ENCODE results near the gene C16orf74. TPM values are rescaled to one million over a fixed set of nuclear protein-coding genes. Genes with fewer than 3 reads are reported as not detected.

C16orf74 gene
- polyA plus RNA-seq, 1 experiment: 3.2 TPM

DNA sequence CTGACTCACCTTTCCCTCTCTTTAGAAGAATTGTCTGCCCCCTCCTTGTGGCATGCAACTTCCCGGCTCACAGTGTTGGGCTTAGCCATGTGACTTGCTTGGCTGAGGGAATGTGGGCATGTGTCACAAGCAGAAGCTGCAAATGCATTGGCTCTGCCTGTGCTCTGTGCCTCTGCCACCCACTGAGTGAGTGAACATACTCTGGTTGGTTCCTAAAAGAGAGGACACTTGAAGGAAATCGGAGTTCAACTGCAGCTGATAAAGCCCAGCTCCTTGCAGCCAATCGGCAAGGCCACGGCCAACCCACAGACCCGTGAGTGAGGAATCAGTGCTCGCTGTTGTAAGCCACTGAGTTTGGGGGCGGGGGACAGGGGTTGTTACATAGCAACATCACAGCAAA lies 51.3 kb downstream of the C16orf74 start:
- H3K9me3 ChIP-seq (ENCODE audit: control insufficient read depth, insufficient read depth, low read length): no peaks in the 10 kb centered on the region; the same call in 1 of the 2 replicates
- ChIA-PET CTCF (interaction anchor here (1.8 kb wide), 1 partner anchor 19 kb away, joined by 4 read pairs; no protein-coding TSS in a partner anchor), POLR2A (interaction anchor here (0.6 kb wide), 1 partner anchor 38 kb away, joined by 4 read pairs; no protein-coding TSS in a partner anchor)
- no peak overlapping the region for H3K4me3 ChIP-seq (ENCODE audit: low read depth, low read length)
- no peak overlapping the region for H3K27ac ChIP-seq (ENCODE audit: low read depth, low read length)
- DNase-seq (ENCODE audit: low read depth, low spot score): no peak
- TF ChIP-seq, protein P1, sequence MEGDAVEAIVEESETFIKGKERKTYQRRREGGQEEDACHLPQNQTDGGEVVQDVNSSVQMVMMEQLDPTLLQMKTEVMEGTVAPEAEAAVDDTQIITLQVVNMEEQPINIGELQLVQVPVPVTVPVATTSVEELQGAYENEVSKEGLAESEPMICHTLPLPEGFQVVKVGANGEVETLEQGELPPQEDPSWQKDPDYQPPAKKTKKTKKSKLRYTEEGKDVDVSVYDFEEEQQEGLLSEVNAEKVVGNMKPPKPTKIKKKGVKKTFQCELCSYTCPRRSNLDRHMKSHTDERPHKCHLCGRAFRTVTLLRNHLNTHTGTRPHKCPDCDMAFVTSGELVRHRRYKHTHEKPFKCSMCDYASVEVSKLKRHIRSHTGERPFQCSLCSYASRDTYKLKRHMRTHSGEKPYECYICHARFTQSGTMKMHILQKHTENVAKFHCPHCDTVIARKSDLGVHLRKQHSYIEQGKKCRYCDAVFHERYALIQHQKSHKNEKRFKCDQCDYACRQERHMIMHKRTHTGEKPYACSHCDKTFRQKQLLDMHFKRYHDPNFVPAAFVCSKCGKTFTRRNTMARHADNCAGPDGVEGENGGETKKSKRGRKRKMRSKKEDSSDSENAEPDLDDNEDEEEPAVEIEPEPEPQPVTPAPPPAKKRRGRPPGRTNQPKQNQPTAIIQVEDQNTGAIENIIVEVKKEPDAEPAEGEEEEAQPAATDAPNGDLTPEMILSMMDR (IDR thresholded peaks at IDR 0.05; ENCODE audit: low read depth, low read length): no peak
- peaks cover 20% of the 10 kb centered on the region for H3K27me3 ChIP-seq (ENCODE audit: control insufficient read depth, insufficient read depth, low read length)

DNA sequence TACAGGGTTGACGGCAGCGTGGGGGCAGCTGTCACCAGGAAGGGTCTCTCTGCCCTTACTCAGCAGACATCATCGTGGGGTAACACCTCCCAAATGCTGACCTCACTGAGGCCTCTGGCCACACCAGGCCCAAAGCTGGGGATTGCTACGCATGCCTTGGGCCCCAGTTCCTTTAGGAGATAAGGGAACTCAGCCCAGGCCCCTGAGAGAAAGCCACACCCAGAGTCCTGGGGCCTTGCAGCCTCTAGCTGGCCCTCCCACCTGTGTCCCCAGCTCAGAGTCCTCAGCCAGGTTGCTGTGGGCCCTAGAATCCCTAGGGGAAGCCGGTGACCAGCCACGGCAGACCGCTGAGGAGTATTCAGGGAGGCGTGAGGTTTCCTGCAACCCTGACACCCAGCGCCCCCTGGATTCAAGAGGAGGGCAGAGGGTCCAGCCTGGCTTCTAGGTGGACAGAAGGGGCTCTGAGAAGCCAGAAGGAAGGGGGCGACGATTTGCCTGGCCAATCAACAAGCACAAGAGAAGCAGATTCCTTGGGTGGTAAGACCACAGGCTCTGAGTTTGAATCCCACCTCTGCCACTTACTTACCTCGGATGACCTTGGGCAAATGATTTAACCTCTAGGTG lies 51.8 kb downstream of the C16orf74 start:
- Histone ChIP-seq H3K9me3 (ENCODE audit: control insufficient read depth, insufficient read depth, low read length) (no peaks in the 10 kb centered on the region; the same call in 1 of the 2 replicates), H3K27ac (ENCODE audit: low read depth, low read length) (no peak overlapping the region), H3K27me3 (ENCODE audit: control insufficient read depth, insufficient read depth, low read length) (peaks cover 20% of the 10 kb centered on the region), H3K4me3 (ENCODE audit: low read depth, low read length) (no peak overlapping the region)
- ChIA-PET CTCF (interaction anchor here (1.8 kb wide), 1 partner anchor 20 kb away, joined by 4 read pairs; no protein-coding TSS in a partner anchor), POLR2A (no interaction called here)
- TF ChIP-seq, protein P1 (IDR thresholded peaks at IDR 0.05; ENCODE audit: low read depth, low read length): no peak
- DNase-seq (ENCODE audit: low read depth, low spot score): no peak

DNA sequence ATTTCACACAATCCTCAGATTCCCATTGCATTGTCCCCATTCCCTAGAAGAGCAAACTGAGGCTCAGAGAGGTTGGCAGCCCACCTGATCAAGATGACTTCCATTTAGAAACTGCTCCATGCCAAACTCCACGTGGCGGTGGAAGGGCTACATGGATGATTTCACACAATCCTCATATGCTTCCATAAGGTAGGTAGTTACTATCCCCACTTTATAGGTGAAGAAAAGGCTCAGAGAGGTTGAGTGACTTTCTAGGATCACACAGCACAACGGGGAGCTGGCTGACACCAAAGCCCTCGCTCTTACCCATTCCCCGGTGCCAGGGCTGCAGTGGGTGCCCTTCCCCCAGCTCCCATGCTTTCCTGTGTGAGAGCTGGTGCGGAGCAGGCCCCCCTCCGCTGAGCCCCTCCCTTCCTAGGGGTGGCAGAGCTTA lies 52.4 kb downstream of the C16orf74 start:
- CTCF ChIA-PET: interaction anchor here (1.8 kb wide), 1 partner anchor 20 kb away, joined by 4 read pairs; no protein-coding TSS in a partner anchor
- POLR2A ChIA-PET: no interaction called here

DNA sequence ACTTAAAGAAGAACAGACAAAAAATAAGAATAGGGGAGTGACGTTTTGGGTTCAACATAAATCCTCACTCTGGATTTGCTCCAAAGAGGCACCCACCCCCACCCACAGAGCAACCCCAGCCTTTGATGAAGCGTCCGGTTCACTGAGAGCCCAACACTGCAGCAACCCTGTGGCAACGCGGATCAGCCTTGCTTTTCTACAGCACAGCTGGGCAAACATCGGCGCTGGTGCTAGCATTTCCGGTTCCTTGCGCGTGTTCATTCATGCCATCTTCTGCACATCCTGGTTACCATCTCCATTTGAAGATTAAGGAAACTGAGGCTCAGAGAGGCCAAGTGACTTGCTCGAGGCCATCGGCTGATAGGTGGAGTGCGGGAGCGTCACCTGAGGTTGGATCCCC lies 53.5 kb downstream of the C16orf74 start:
- H3K27ac ChIP-seq (ENCODE audit: low read depth, low read length): no peak overlapping the region
- H3K4me3 ChIP-seq (ENCODE audit: low read depth, low read length): no peak overlapping the region
- POLR2A ChIA-PET: no interaction called here
- peaks cover 21% of the 10 kb centered on the region for H3K27me3 ChIP-seq (ENCODE audit: control insufficient read depth, insufficient read depth, low read length)
- H3K9me3 ChIP-seq (ENCODE audit: control insufficient read depth, insufficient read depth, low read length): no peaks in the 10 kb centered on the region; the same call in 1 of the 2 replicates
- TF ChIP-seq, protein P1 (IDR thresholded peaks at IDR 0.05; ENCODE audit: low read depth, low read length): no peak
- no peak for DNase-seq (ENCODE audit: low read depth, low spot score)
- CTCF ChIA-PET: no interaction called here

More for the DNA sequence above, 52.4 kb downstream of the C16orf74 start:
- no peaks in the 10 kb centered on the region; the same call in 1 of the 2 replicates for H3K9me3 ChIP-seq (ENCODE audit: control insufficient read depth, insufficient read depth, low read length)
- H3K27me3 ChIP-seq (ENCODE audit: control insufficient read depth, insufficient read depth, low read length): peaks cover 20% of the 10 kb centered on the region
- TF ChIP-seq, protein P1 (IDR thresholded peaks at IDR 0.05; ENCODE audit: low read depth, low read length): no peak
- no peak overlapping the region for H3K27ac ChIP-seq (ENCODE audit: low read depth, low read length)
- no peak overlapping the region for H3K4me3 ChIP-seq (ENCODE audit: low read depth, low read length)
- DNase-seq (ENCODE audit: low read depth, low spot score): no peak

DNA sequence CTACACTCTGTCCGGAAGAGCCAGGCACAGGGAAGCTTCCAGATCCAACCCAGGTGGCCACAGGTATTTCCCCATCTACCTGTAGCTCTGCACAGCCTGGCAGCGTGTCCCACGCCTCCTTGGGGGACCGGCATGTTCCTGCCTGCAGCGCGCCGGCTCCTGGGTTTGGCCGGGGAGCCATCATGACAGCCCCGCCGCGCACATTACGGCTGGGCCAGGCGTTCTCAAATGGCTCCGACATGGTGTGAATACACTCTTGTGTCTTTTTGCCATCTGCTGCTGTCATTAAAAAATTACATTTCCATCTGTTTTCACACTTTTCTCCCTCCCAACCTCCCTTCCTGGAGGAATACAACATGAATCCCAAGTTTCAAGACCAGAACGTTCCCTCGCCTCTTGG lies 54.1 kb downstream of the C16orf74 start:
- CTCF ChIA-PET: interaction anchor here (1.0 kb wide), 1 partner anchor 125 kb away, joined by 3 read pairs; no protein-coding TSS in a partner anchor
- no peak for DNase-seq (ENCODE audit: low read depth, low spot score)
- Histone ChIP-seq H3K27me3 (ENCODE audit: control insufficient read depth, insufficient read depth, low read length) (peaks cover 24% of the 10 kb centered on the region), H3K9me3 (ENCODE audit: control insufficient read depth, insufficient read depth, low read length) (no peaks in the 10 kb centered on the region; the same call in 1 of the 2 replicates), H3K27ac (ENCODE audit: low read depth, low read length) (no peak overlapping the region), H3K4me3 (ENCODE audit: low read depth, low read length) (no peak overlapping the region)
- POLR2A ChIA-PET: no interaction called here
- TF ChIP-seq, protein P1 (IDR thresholded peaks at IDR 0.05; ENCODE audit: low read depth, low read length): no peak
